Breast epithelium (tissue), 4 donors: ENCODE measurements around the gene UBXN11. TPM values are rescaled to one million over a fixed set of nuclear protein-coding genes. Genes with fewer than 3 reads are reported as not detected.

Source experiments
- DNase-seq, 2 donors: peaks; one replicate each; pipeline ENCODE4 v3.0.0-alpha.2; 2019; ENCODE audit warnings: low spot score in 2 of 2
- H3K27ac ChIP-seq, 2 donors: fragments of 200-600 bp; sonication (generic) in 1 of 2; one replicate each; pipeline ENCODE4 v1.5.1; 2016 to 2019; ENCODE audit warnings: mild to moderate bottlenecking in 1 of 2
- H3K27me3 ChIP-seq, 2 donors: fragments of 200-600 bp; sonication (generic) in 1 of 2; one replicate each; pipeline versions ENCODE4 v1.5.1 to v1.6.0; 2017 to 2019; ENCODE audit warnings: control low read depth in 1 of 2, mild to moderate bottlenecking in 1 of 2
- H3K36me3 ChIP-seq: fragments of 200-600 bp; one replicate; pipeline ENCODE4 v1.5.1; 2019
- H3K4me1 ChIP-seq, 2 donors: fragments of 200-600 bp; sonication (generic); one replicate each; pipeline ENCODE4 v1.5.1; 2016 to 2019; ENCODE audit warnings: control low read depth in 1 of 2
- H3K4me3 ChIP-seq, 3 donors: fragments of 200-600 bp; sonication (generic); 1 replicate in 2 of 3; 2 replicates in 1 of 3; pipeline ENCODE4 v1.5.1; 2016 to 2019; ENCODE audit warnings: mild to moderate bottlenecking in 3 of 3, moderate library complexity in 2 of 3
- H3K9me3 ChIP-seq, 2 donors: fragments of 200-600 bp; sonication (generic) in 1 of 2; one replicate each; pipeline ENCODE4 v1.5.1; 2016 to 2019; ENCODE audit warnings: control low read depth in 1 of 2
- CTCF ChIP-seq, 3 donors: fragments of 450-650 bp; IDR thresholded peaks; one replicate each; pipeline ENCODE4 v1.5.1; 2016 to 2017; ENCODE audit warnings: antibody characterized with exemption in 3 of 3, mild to moderate bottlenecking in 3 of 3, moderate library complexity in 3 of 3
- POLR2A ChIP-seq: fragments of 450-650 bp; IDR thresholded peaks from one replicate; pipeline ENCODE4 v1.6.1; 2016; ENCODE audit warnings: antibody characterized with exemption, mild to moderate bottlenecking, moderate library complexity
- POLR2AphosphoS5 ChIP-seq, 3 donors: sonication (generic); formaldehyde crosslinking; IDR thresholded peaks; one replicate each; pipeline ENCODE4 v1.6.1; 2017; ENCODE audit warnings: antibody characterized with exemption in 3 of 3
- intact Hi-C: fragments of 100-400 bp; cut with DNase I; formaldehyde crosslinking; loops from one replicate; pipeline ENCODE4 v1.15.1; 2023; ENCODE audit warnings: low total_unique reads
- total RNA-seq, 3 donors: library from RNA; depleted of rRNA; stranded (reverse); fragments of >200 nt; gene quantifications; one replicate each; pipeline ENCODE4 v1.1.0, GENCODE V29; 2016

Gene UBXN11
- total RNA-seq, 3 donors from 2014 or later = 15.0 to 25.5 (median 24.9) TPM

GRCh38 chr1:26349188-26349876, 42.9 kb upstream of the UBXN11 start:
- H3K9me3 ChIP-seq = no peaks in the 10 kb centered on the region
- H3K4me1 ChIP-seq = no peaks in the 10 kb centered on the region
- H3K36me3 ChIP-seq = no peaks in the 10 kb centered on the region
- H3K27ac ChIP-seq = no peak overlapping the region
- H3K27me3 ChIP-seq = no peaks in the 10 kb centered on the region
- H3K4me3 ChIP-seq = no peak overlapping the region
- intact Hi-C loops = no loop called here
- DNase-seq = no peak
- no peak for TF ChIP-seq CTCF (IDR thresholded peaks at IDR 0.05)
- no peak for TF ChIP-seq POLR2AphosphoS5 (IDR thresholded peaks at IDR 0.05)
- no peak for TF ChIP-seq POLR2A

GRCh38 chr1:26346274-26347033, 40.0 kb upstream of the UBXN11 start:
- no peak for DNase-seq
- Histone ChIP-seq H3K4me3 (no peak overlapping the region), H3K9me3 (no peaks in the 10 kb centered on the region), H3K27ac (no peak overlapping the region), H3K27me3 (no peaks in the 10 kb centered on the region), H3K36me3 (no peaks in the 10 kb centered on the region), H3K4me1 (no peaks in the 10 kb centered on the region)
- no peak for TF ChIP-seq POLR2AphosphoS5 (IDR thresholded peaks at IDR 0.05)
- TF ChIP-seq POLR2A = no peak
- no peak for TF ChIP-seq CTCF (IDR thresholded peaks at IDR 0.05)
- intact Hi-C loops = no loop called here

GRCh38 chr1:26345718-26346117, 39.3 kb upstream of the UBXN11 start:
- H3K4me1 ChIP-seq = no peaks in the 10 kb centered on the region

GRCh38 chr1:26344147-26344920, 37.9 kb upstream of the UBXN11 start:
- H3K4me1 ChIP-seq = no peaks in the 10 kb centered on the region
- H3K27ac ChIP-seq = no peak overlapping the region
- no peaks in the 10 kb centered on the region for H3K9me3 ChIP-seq
- no peak for DNase-seq
- intact Hi-C loops = no loop called here
- no peak overlapping the region for H3K4me3 ChIP-seq
- TF ChIP-seq POLR2A (no peak), CTCF (IDR thresholded peaks at IDR 0.05) (no peak), POLR2AphosphoS5 (IDR thresholded peaks at IDR 0.05) (no peak)
- H3K36me3 ChIP-seq = no peaks in the 10 kb centered on the region
- H3K27me3 ChIP-seq = no peaks in the 10 kb centered on the region

More at GRCh38 chr1:26345718-26346117, 39.3 kb upstream of the UBXN11 start:
- Histone ChIP-seq H3K4me3 (no peak overlapping the region), H3K27ac (no peak overlapping the region), H3K27me3 (no peaks in the 10 kb centered on the region), H3K36me3 (no peaks in the 10 kb centered on the region), H3K9me3 (no peaks in the 10 kb centered on the region)
- intact Hi-C loops = no loop called here
- DNase-seq = no peak
- TF ChIP-seq POLR2A (no peak), CTCF (IDR thresholded peaks at IDR 0.05) (no peak), POLR2AphosphoS5 (IDR thresholded peaks at IDR 0.05) (no peak)
